OCI-LY1 (cell line): ENCODE data around the gene LYPD1.

Experiments used
- H2AFZ ChIP-seq: fragments of 200-600 bp; sonication (generic), shearing (Covaris generic); 2 replicates; pipeline ENCODE4 v1.6.0; 2014; ENCODE audit warnings: antibody characterized with exemption, mild to moderate bottlenecking, low read length
- H3F3A ChIP-seq: fragments of 200-600 bp; sonication (generic), shearing (Covaris generic); 2 replicates; pipeline ENCODE4 v1.6.0; 2014; ENCODE audit warnings: mild to moderate bottlenecking, antibody characterized with exemption, low read length, moderate library complexity; ENCODE audit not compliant: insufficient read depth
- H3K27ac ChIP-seq: fragments of 200-600 bp; sonication (generic); 2 replicates; pipeline ENCODE4 v1.5.1; 2014; ENCODE audit warnings: low read length, mixed run types, mild to moderate bottlenecking, low read depth; ENCODE audit not compliant: poor library complexity, severe bottlenecking
- H3K27me3 ChIP-seq: fragments of 200-600 bp; sonication (generic); 2 replicates; pipeline ENCODE4 v1.6.0; 2014; ENCODE audit warnings: antibody characterized with exemption, mild to moderate bottlenecking, low read length, moderate library complexity; ENCODE audit not compliant: insufficient read depth
- H3K36me3 ChIP-seq: fragments of 200-600 bp; sonication (generic); 2 replicates; pipeline ENCODE4 v1.6.1; 2014; ENCODE audit warnings: mild to moderate bottlenecking, antibody characterized with exemption, low read length, moderate library complexity, mixed read lengths; ENCODE audit not compliant: insufficient read depth
- H3K4me1 ChIP-seq: fragments of 200-600 bp; sonication (generic); 2 replicates; pipeline ENCODE4 v1.5.1; 2014; ENCODE audit warnings: mild to moderate bottlenecking, low read length, moderate library complexity; ENCODE audit not compliant: insufficient read depth, severe bottlenecking
- H3K4me2 ChIP-seq: fragments of 200-600 bp; sonication (generic), shearing (Covaris generic); 2 replicates; pipeline ENCODE4 v1.6.1; 2014; ENCODE audit warnings: low read length
- H3K4me3 ChIP-seq: fragments of 200-600 bp; sonication (generic); 2 replicates; pipeline ENCODE4 v1.5.1; 2014; ENCODE audit warnings: low read length, low read depth, mild to moderate bottlenecking, mixed read lengths; ENCODE audit not compliant: poor library complexity, severe bottlenecking
- H3K79me2 ChIP-seq: fragments of 200-600 bp; shearing (Covaris generic); 2 replicates; pipeline ENCODE4 v1.6.1; 2016; ENCODE audit warnings: mixed run types, low read length, mixed read lengths; ENCODE audit not compliant: insufficient read depth
- H3K9ac ChIP-seq: fragments of 200-600 bp; sonication (generic), shearing (Covaris generic); 2 replicates; pipeline ENCODE4 v1.6.1; 2014; ENCODE audit warnings: mild to moderate bottlenecking, low read length, mixed read lengths
- H3K9me2 ChIP-seq: fragments of 200-600 bp; sonication (generic), shearing (Covaris generic); 2 replicates; pipeline ENCODE4 v1.6.1; 2014; ENCODE audit warnings: low read depth, mild to moderate bottlenecking, low read length, mixed read lengths
- H3K9me3 ChIP-seq: fragments of 200-600 bp; shearing (Covaris generic); 2 replicates; pipeline ENCODE4 v1.6.1; 2014; ENCODE audit warnings: low read length, mixed read lengths
- H4K20me1 ChIP-seq: fragments of 200-600 bp; sonication (generic), shearing (Covaris generic); 2 replicates; pipeline ENCODE4 v1.6.0; 2016; ENCODE audit warnings: mild to moderate bottlenecking, low read length; ENCODE audit not compliant: insufficient read depth
- CTCF ChIP-seq: fragments of 200-600 bp; sonication (generic), shearing (Covaris generic); IDR thresholded peaks from 2 replicates; pipeline ENCODE4 v1.5.1; 2017; ENCODE audit warnings: mild to moderate bottlenecking, antibody characterized with exemption, low read length, moderate library complexity, mixed read lengths
- EZH2 ChIP-seq: fragments of 200-600 bp; sonication (generic), shearing (Covaris generic); IDR thresholded peaks from 2 replicates; pipeline ENCODE4 v1.8.0; 2017; ENCODE audit warnings: borderline replicate concordance, mixed run types, mild to moderate bottlenecking, antibody characterized with exemption, low read length, moderate library complexity, mixed read lengths

LYPD1 gene

DNA sequence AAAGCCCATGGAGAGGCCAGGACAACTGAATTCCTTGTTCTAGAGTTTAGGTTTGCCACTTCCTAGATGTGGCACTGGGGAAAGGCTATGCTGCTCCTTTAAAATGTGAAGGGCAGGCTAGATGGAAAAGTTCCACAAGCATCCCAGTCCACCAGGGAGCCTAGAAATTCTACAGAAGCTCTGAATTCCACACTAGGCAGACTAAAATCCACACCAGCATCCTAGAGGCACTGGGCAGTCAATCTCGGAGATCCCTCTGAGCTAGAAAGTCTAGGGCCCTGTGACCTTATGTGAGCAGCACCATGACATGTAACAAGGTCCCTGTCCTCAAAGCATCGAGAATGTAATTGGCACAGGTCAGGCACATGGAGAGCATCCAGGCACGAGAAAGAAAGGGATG lies 71.5 kb downstream of the LYPD1 start:
- no peak overlapping the region for H3K4me3 ChIP-seq
- no peaks in the 10 kb centered on the region for H3K79me2 ChIP-seq
- no peak for TF ChIP-seq CTCF
- no peak for TF ChIP-seq EZH2
- no peak overlapping the region for H3K4me2 ChIP-seq
- H3K27ac ChIP-seq: no peak overlapping the region
- no peaks in the 10 kb centered on the region for H3K36me3 ChIP-seq
- H3K9me3 ChIP-seq: no peaks in the 10 kb centered on the region
- no peak overlapping the region for H2AFZ ChIP-seq
- no peak overlapping the region for H3K9ac ChIP-seq
- no peaks in the 10 kb centered on the region for H4K20me1 ChIP-seq
- H3K4me1 ChIP-seq: no peaks in the 10 kb centered on the region
- no peaks in the 10 kb centered on the region for H3F3A ChIP-seq
- H3K9me2 ChIP-seq: no peaks in the 10 kb centered on the region
- H3K27me3 ChIP-seq: no peaks in the 10 kb centered on the region

- no peaks in the 10 kb centered on the region for H3K9me3 ChIP-seq
- H3K36me3 ChIP-seq: no peaks in the 10 kb centered on the region
- TF ChIP-seq CTCF: no peak
- TF ChIP-seq EZH2: no peak
- no peaks in the 10 kb centered on the region for H3K79me2 ChIP-seq
- no peak overlapping the region for H3K9ac ChIP-seq
- no peaks in the 10 kb centered on the region for H3K27me3 ChIP-seq
- H2AFZ ChIP-seq: no peak overlapping the region
- H3K27ac ChIP-seq: no peak overlapping the region
- H4K20me1 ChIP-seq: no peaks in the 10 kb centered on the region
- no peaks in the 10 kb centered on the region for H3K4me1 ChIP-seq
- H3F3A ChIP-seq: no peaks in the 10 kb centered on the region
- H3K4me3 ChIP-seq: no peak overlapping the region
- no peaks in the 10 kb centered on the region for H3K9me2 ChIP-seq
- H3K4me2 ChIP-seq: no peak overlapping the region
Measured at GRCh38 chr2:132597831-132598230, 72.2 kb downstream of the LYPD1 start.

DNA sequence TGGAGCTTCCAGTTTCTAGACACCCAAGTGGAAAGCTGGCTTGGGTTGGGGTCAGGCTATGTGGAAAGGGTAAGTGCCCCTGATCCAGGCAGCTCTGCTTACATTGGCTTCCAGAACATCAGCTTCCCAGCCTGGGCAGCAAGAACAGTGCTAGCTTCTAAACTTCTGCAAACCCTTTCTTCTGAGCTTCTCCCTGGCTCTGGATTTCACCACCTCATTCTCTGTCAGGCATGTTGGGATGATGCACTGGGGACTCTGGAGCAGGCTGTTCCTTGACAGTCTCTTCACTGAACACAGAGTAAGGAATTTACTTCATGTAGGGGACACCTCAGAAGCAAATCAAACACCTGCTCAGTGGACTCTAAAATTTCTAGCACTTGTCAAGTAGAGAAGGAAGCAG lies 72.8 kb downstream of the LYPD1 start:
- Histone ChIP-seq H3K79me2 (no peaks in the 10 kb centered on the region), H3K4me1 (no peaks in the 10 kb centered on the region), H3K36me3 (no peaks in the 10 kb centered on the region), H4K20me1 (no peaks in the 10 kb centered on the region), H3K4me3 (no peak overlapping the region), H3K9me2 (no peaks in the 10 kb centered on the region), H3F3A (no peaks in the 10 kb centered on the region), H3K4me2 (no peak overlapping the region), H3K9me3 (no peaks in the 10 kb centered on the region), H2AFZ (no peak overlapping the region), H3K9ac (no peak overlapping the region), H3K27me3 (no peaks in the 10 kb centered on the region), H3K27ac (no peak overlapping the region)
- TF ChIP-seq EZH2 (no peak), CTCF (no peak)
